ENCODE measurements around the gene PIGQ.

Gene PIGQ

GRCh38 chr16:546909-547770 is 22.6 kb upstream of the PIGQ start:
- no peaks in the 10 kb centered on the region for H3K27me3 ChIP-seq (ENCODE audit: insufficient read depth, low read depth, severe bottlenecking)
- peak; percentile 94 for TF ChIP-seq CTCF (IDR thresholded peaks at IDR 0.05; ENCODE audit: low read depth, low read length)
- no peak overlapping the region for H3K4me3 ChIP-seq (ENCODE audit: low read depth, low read length)
- DNase-seq: peak; percentile 95
- peaks cover 23% of the 10 kb centered on the region for H3K36me3 ChIP-seq
- no peaks in the 10 kb centered on the region for H3K9me3 ChIP-seq (ENCODE audit: severe bottlenecking)
- no peak overlapping the region for H3K27ac ChIP-seq

GRCh38 chr16:548586-548985 is 21.2 kb upstream of the PIGQ start:
- no peak for TF ChIP-seq CTCF (IDR thresholded peaks at IDR 0.05; ENCODE audit: low read depth, low read length)
- Histone ChIP-seq H3K27me3 (ENCODE audit: insufficient read depth, low read depth, severe bottlenecking) (no peaks in the 10 kb centered on the region), H3K4me3 (ENCODE audit: low read depth, low read length) (no peak overlapping the region), H3K9me3 (ENCODE audit: severe bottlenecking) (no peaks in the 10 kb centered on the region), H3K27ac (no peak overlapping the region), H3K36me3 (peaks cover 26% of the 10 kb centered on the region)
- no peak for DNase-seq

DNA sequence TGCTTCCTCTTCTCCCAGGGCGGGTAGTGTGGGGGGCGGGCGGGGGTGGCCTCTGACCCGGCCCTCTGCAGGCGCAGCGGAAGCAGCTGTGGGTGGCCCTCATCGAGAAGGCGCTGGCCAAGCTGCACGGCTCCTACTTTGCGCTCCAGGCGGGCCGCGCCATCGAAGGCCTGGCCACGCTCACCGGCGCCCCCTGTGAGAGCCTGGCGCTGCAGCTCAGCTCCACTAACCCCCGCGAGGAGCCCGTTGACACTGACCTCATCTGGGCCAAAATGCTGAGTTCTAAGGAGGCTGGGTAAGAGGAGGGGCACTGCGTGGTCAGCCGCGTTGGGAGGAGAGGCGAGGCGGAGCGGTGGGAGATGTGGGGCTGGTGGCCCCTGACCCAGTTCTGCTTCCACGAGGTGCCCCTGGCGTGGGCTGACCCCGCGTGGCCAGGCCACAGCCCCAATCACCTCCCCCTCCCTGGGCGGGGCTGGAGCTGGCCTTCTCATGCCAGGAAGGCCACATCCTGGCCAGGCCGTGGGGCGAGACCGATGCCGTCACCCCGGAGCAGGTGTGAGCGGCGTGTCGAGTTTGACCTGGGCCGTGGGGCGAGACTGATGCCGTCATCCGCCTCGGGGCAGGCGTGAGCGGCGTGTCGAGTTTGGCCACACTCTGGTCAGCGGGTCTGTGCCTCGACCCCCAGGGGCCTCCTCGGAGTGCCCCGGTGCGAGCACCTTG is 20.1 kb upstream of the PIGQ start:
- Histone ChIP-seq H3K9me3 (ENCODE audit: severe bottlenecking) (no peaks in the 10 kb centered on the region), H3K27ac (no peak overlapping the region), H3K27me3 (ENCODE audit: insufficient read depth, low read depth, severe bottlenecking) (no peaks in the 10 kb centered on the region), H3K4me3 (ENCODE audit: low read depth, low read length) (no peak overlapping the region), H3K36me3 (peaks cover 26% of the 10 kb centered on the region)
- peak; percentile 42 for TF ChIP-seq CTCF (IDR thresholded peaks at IDR 0.05; ENCODE audit: low read depth, low read length)
- no peak for DNase-seq

DNA sequence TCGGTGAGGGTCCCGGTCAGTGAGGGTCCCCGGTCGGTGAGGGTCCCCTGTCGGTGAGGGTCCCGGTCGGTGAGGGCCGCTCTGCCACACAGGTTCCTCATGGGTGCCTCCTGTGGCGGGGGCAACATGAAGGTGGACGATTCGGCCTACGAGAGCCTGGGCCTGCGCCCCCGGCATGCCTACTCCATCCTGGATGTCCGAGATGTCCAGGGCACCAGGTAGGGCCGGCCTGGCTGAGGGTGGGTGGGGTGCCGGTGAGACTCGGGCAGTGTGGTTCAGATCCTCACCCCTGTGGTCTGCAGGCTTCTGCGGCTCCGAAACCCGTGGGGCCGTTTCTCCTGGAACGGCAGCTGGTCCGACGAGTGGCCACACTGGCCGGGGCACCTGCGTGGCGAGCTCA is 18.6 kb upstream of the PIGQ start:
- Histone ChIP-seq H3K9me3 (ENCODE audit: severe bottlenecking) (no peaks in the 10 kb centered on the region), H3K27me3 (ENCODE audit: insufficient read depth, low read depth, severe bottlenecking) (no peaks in the 10 kb centered on the region), H3K27ac (no peak overlapping the region), H3K36me3 (peaks cover 26% of the 10 kb centered on the region), H3K4me3 (ENCODE audit: low read depth, low read length) (no peak overlapping the region)
- TF ChIP-seq CTCF (IDR thresholded peaks at IDR 0.05; ENCODE audit: low read depth, low read length): no peak
- no peak for DNase-seq

GRCh38 chr16:552171-552570 is 17.6 kb upstream of the PIGQ start:
- H3K27me3 ChIP-seq (ENCODE audit: insufficient read depth, low read depth, severe bottlenecking): no peaks in the 10 kb centered on the region
- no peak overlapping the region for H3K27ac ChIP-seq
- no peak for TF ChIP-seq CTCF (IDR thresholded peaks at IDR 0.05; ENCODE audit: low read depth, low read length)
- no peaks in the 10 kb centered on the region for H3K9me3 ChIP-seq (ENCODE audit: severe bottlenecking)
- peaks cover 26% of the 10 kb centered on the region for H3K36me3 ChIP-seq
- DNase-seq: no peak
- no peak overlapping the region for H3K4me3 ChIP-seq (ENCODE audit: low read depth, low read length)
